ENCODE data around the gene TBC1D4. TPM values are rescaled to one million over a fixed set of nuclear protein-coding genes. Genes with fewer than 3 reads are reported as not detected.

Gene TBC1D4
- total and polyA plus RNA-seq, 7 donors, result 5.4 to 15.0 (median 7.8) TPM

DNA sequence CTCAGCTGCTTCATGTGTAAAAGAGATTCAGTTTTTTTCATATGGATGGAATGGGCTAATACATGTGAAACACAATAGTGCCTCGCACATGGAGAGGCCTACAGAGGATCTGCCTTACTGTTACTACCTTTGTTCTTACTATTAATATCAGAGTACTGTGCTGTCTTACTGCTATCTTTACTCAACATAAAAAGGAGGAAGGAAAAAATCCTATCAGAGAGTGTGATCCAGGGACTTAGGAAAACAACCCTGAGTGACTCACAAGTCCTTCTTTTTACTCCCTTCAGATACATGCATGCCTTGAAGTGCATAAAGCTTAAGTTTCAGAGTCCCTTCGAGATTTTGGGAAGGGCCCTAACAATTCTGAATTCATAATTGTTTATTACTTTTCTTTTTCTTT, 136.8 kb downstream of the TBC1D4 start:
- Histone ChIP-seq H3K27ac (no peak overlapping the region), H3K4me3 (no peak overlapping the region), H3K36me3 (no peaks in the 10 kb centered on the region), H3K9me3 (no peaks in the 10 kb centered on the region), H3K27me3 (no peaks in the 10 kb centered on the region), H3K4me1 (no peaks in the 10 kb centered on the region)
- 80 to 90% methylated on average over 2 of the region's 2 CpGs for WGBS, 2 donors
- TF ChIP-seq, protein P1, sequence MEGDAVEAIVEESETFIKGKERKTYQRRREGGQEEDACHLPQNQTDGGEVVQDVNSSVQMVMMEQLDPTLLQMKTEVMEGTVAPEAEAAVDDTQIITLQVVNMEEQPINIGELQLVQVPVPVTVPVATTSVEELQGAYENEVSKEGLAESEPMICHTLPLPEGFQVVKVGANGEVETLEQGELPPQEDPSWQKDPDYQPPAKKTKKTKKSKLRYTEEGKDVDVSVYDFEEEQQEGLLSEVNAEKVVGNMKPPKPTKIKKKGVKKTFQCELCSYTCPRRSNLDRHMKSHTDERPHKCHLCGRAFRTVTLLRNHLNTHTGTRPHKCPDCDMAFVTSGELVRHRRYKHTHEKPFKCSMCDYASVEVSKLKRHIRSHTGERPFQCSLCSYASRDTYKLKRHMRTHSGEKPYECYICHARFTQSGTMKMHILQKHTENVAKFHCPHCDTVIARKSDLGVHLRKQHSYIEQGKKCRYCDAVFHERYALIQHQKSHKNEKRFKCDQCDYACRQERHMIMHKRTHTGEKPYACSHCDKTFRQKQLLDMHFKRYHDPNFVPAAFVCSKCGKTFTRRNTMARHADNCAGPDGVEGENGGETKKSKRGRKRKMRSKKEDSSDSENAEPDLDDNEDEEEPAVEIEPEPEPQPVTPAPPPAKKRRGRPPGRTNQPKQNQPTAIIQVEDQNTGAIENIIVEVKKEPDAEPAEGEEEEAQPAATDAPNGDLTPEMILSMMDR (IDR thresholded peaks at IDR 0.05), result no peak
- TF ChIP-seq POLR2A (IDR thresholded peaks at IDR 0.05) (no peak), EP300 (IDR thresholded peaks at IDR 0.05) (no peak), POLR2AphosphoS5 (IDR thresholded peaks at IDR 0.05) (no peak)
- DNase-seq, result no peak
- intact Hi-C loops (cut with DNase I), result no loop called here

DNA sequence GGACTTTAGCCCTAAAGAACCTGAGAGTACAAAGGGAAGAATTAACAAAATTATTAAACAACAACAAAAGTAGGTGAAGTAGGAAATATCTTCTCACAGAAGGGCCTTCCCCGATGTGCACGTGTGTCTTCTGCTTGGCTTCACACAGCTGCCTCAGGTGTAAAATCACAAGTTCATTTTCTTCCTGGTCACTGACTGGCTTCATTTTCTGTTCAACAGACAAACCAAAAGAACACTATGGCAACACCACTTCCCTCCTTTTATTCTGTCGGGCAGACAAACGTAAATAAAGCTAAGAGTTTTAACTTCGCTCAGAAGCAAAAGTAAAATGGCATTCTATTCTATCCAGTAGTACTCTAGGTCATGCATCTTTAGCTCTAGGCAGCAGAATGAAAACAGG, 140.9 kb downstream of the TBC1D4 start:
- no peaks in the 10 kb centered on the region for H3K4me1 ChIP-seq
- H3K27me3 ChIP-seq, result no peaks in the 10 kb centered on the region
- TF ChIP-seq, protein P1 (IDR thresholded peaks at IDR 0.05), result no peak
- TF ChIP-seq POLR2AphosphoS5 (IDR thresholded peaks at IDR 0.05) (no peak), EP300 (IDR thresholded peaks at IDR 0.05) (no peak), POLR2A (IDR thresholded peaks at IDR 0.05) (no peak)
- WGBS, 2 donors, result 77 to 93% methylated on average over 5 of the region's 5 CpGs
- intact Hi-C loops (cut with DNase I), result no loop called here
- no peak for DNase-seq
- H3K4me3 ChIP-seq, result no peak overlapping the region
- H3K9me3 ChIP-seq, result no peaks in the 10 kb centered on the region
- H3K27ac ChIP-seq, result no peak overlapping the region
- peaks cover 0 to 8% (median 3%) of the 10 kb centered on the region in 4 donors for H3K36me3 ChIP-seq

DNA sequence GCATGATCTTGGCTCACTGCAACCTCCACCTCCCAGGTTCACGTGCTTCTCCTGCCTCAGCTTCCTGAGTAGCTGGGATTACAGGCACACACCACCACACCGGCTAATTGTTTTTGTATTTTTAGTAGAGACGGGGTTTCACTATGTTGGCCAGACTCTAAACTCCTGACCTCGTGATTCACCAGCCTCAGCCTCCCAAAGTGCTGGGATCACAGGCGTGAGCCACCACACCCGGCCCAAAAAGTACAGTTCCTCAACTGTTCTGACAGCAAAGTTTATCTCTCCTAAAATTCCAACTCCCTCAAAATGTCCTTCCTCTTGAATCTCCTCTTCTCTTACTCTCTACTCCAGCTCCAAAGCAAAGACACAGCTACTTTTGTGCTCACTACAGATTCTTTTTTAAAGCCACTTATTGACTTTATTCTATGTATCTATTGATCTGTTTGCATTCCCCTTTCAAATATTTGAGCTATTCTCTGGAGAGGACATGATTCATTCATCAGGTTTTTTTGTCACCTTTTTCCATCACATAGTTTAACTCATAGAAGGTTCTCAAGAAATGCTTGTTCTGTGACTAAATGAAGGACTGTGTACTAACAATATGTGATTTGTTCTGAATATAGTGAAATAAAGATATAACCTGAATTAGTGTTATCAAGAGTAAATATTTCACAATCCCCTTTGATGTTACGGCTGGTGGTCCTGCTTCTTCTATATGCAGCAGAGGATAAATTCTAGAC, 142.2 kb downstream of the TBC1D4 start:
- intact Hi-C loops (cut with DNase I), result no loop called here
- TF ChIP-seq POLR2AphosphoS5 (IDR thresholded peaks at IDR 0.05) (no peak), EP300 (IDR thresholded peaks at IDR 0.05) (no peak), POLR2A (IDR thresholded peaks at IDR 0.05) (no peak)
- TF ChIP-seq, protein P1 (IDR thresholded peaks at IDR 0.05), result no peak
- H3K4me1 ChIP-seq, result no peaks in the 10 kb centered on the region
- H3K27me3 ChIP-seq, result no peaks in the 10 kb centered on the region
- peaks cover 0 to 11% (median 4%) of the 10 kb centered on the region in 4 donors for H3K36me3 ChIP-seq
- no peak overlapping the region for H3K27ac ChIP-seq
- WGBS, 2 donors, result 95 to 96% methylated on average over 7 of the region's 7 CpGs
- H3K4me3 ChIP-seq, result no peak overlapping the region
- no peak for DNase-seq
- no peaks in the 10 kb centered on the region for H3K9me3 ChIP-seq

DNA sequence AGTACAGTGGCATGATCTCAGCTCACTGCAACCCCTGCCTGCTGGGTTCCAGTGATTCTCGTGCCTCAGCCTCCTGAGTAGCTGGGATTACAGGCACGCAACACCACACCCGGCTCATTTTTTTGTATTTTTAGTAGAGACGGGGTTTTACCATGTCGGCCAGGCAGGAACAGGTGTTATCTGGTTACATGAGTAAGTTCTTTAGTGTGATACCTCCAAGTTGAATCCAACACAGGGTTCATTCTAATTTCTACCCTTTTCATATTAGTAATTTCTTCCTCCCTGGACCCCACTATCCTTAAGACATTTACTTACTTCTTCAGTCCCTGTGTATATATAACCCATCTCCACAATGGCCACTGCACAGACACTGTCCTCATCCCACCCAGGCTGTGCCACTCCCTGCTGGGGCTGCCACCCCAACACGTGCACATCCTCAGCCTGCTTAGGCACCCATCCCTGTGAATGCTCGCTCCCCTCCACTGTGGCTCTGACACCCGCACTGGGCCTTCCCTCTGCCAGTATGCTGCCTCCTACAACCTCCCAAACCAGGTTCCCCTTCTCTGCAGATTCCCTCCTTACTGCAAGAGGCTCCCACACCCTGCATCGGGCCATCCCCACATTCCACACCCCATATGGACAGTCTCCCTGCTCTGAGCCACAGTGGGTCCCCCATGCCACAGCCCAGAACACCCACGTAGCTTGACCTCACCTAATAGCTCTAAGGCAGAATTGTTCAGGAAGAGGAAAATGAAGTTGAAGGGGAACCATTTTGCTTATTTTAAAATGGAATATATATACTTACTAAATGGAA, 147.1 kb downstream of the TBC1D4 start:
- Histone ChIP-seq H3K4me1 (peaks cover 0 to 8% (median 0%) of the 10 kb centered on the region in 4 donors), H3K36me3 (peaks cover 0 to 11% (median 4%) of the 10 kb centered on the region in 4 donors), H3K27me3 (no peaks in the 10 kb centered on the region), H3K27ac (no peak overlapping the region), H3K9me3 (no peaks in the 10 kb centered on the region), H3K4me3 (no peak overlapping the region)
- intact Hi-C loops (cut with DNase I), result no loop called here
- TF ChIP-seq EP300 (IDR thresholded peaks at IDR 0.05) (no peak), POLR2A (IDR thresholded peaks at IDR 0.05) (no peak), POLR2AphosphoS5 (IDR thresholded peaks at IDR 0.05) (no peak)
- TF ChIP-seq, protein P1 (IDR thresholded peaks at IDR 0.05), result no peak
- WGBS, 2 donors, result 90 to 94% methylated on average over 10 of the region's 10 CpGs
- DNase-seq, result no peak
